K562 (cell line): ENCODE results near the gene IMMP2L.

Experiments
- EZH2 ChIP-seq: IDR thresholded peaks from 2 replicates; pipeline ENCODE4 v1.6.1; 2012; ENCODE audit warnings: low read depth, mild to moderate bottlenecking, inconsistent platforms, low read length, borderline replicate concordance
- KDM5B ChIP-seq: fragments of 200-600 bp; sonication (generic); IDR thresholded peaks from 2 replicates; pipeline ENCODE4 v1.6.1; 2012; ENCODE audit warnings: low read depth, mild to moderate bottlenecking, moderate library complexity, low read length, control low read depth, inconsistent platforms; ENCODE audit not compliant: insufficient replicate concordance
- POLR2AphosphoS5 ChIP-seq: IDR thresholded peaks from 2 replicates; pipeline ENCODE4 v1.6.1; 2011; ENCODE audit warnings: mild to moderate bottlenecking, low read depth, low read length, moderate library complexity; ENCODE audit not compliant: control insufficient read depth, insufficient read depth
- RFX5 ChIP-seq: IDR thresholded peaks from 2 replicates; pipeline ENCODE4 v1.6.1; 2011; ENCODE audit warnings: low read depth, mild to moderate bottlenecking, improper control_type of control experiment, low read length
- ZBTB7A ChIP-seq: IDR thresholded peaks from 2 replicates; pipeline ENCODE4 v1.6.1; 2011; ENCODE audit warnings: low read depth, mild to moderate bottlenecking, low read length, moderate library complexity, borderline replicate concordance; ENCODE audit not compliant: control insufficient read depth
- TF ChIP-seq, protein P1 (sequence below), 2 experiments: fragments of 450-650 bp; IDR thresholded peaks; 2 replicates each; pipeline ENCODE4 v1.6.1; 2016; ENCODE audit warnings: mild to moderate bottlenecking in 2 of 2, borderline replicate concordance in 1 of 2, low read depth in 1 of 2, moderate library complexity in 1 of 2

DNA sequence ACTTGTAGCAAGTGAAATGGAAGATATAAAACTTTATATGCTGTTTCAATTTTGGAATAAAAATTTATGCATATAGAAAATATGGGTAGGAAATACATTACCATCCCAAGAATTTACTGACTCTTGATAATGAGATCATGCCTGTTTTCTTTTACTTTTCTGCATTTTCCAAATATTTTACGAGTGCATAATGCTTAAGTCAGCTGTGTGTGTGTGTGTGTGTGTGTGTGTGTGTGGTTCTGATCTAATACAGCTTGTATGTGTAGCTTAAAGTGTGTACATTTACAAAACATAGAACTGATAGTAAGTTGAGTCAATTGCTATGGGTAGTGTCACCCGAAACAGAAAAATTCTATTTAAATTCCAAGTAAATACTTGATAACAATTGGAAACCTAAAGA lies 787.2 kb downstream of the IMMP2L start:
- TF ChIP-seq, protein P1, sequence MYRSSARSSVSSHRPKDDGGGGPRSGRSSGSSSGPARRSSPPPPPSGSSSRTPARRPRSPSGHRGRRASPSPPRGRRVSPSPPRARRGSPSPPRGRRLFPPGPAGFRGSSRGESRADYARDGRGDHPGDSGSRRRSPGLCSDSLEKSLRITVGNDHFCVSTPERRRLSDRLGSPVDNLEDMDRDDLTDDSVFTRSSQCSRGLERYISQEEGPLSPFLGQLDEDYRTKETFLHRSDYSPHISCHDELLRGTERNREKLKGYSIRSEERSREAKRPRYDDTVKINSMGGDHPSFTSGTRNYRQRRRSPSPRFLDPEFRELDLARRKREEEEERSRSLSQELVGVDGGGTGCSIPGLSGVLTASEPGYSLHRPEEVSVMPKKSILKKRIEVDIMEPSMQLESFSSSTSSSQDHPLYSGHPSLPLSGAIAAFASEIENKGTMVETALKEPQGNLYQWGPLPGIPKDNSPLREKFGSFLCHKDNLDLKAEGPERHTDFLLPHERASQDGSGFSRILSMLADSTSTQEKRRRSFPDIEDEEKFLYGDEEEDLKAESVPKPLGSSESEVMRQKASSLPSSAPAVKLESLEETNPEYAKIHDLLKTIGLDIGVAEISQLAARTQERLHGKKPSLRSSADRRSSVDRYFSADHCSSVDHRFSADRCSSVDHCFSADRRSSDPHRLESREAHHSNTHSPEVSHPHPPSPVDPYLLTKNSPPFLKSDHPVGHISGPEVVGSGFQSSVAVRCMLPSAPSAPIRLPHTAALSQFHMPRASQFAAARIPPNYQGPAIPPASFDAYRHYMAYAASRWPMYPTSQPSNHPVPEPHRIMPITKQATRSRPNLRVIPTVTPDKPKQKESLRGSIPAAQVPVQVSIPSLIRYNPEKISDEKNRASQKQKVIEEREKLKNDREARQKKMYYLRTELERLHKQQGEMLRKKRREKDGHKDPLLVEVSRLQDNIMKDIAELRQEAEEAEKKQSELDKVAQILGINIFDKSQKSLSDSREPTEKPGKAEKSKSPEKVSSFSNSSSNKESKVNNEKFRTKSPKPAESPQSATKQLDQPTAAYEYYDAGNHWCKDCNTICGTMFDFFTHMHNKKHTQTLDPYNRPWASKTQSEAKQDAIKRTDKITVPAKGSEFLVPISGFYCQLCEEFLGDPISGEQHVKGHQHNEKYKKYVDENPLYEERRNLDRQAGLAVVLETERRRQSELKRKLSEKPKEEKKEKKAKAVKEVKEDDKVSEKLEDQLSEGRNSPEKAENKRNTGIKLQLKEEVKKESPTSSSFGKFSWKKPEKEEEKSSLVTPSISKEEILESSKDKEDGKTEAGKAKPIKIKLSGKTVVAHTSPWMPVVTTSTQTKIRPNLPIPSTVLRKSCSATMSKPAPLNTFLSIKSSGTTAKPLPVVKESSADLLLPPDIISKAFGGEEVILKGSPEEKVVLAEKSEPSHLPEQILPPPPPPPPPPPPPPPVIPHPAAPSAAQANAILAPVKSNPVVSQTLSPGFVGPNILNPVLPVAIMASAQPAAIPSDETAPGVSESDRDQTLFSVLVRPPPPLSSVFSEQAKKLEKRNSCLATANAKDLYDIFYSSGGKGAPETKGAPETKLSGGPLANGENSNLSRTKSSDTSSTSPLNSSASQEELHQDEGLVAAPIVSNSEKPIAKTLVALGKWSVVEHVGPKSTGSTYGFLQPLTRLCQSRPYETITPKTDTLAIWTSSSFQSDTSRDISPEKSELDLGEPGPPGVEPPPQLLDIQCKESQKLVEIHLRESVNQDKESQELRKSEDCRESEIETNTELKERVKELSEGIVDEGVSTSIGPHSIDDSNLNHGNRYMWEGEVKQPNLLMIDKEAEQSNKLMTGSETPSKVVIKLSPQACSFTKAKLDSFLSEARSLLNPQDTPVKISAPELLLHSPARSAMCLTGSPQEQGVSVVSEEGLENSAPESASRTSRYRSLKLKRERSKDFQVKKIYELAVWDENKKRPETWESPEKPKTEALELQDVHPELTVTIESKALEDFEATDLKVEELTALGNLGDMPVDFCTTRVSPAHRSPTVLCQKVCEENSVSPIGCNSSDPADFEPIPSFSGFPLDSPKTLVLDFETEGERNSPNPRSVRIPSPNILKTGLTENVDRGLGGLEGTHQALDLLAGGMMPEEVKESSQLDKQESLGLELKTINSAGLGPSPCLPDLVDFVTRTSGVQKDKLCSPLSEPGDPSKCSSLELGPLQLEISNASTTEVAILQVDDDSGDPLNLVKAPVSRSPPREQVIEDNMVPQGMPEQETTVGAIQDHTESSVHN (IDR thresholded peaks at IDR 0.05; ENCODE audit: borderline replicate concordance in 1 of 2, low read depth in 1 of 2) = no peak
- no peak for TF ChIP-seq ZBTB7A
- TF ChIP-seq POLR2AphosphoS5 = no peak
- no peak for TF ChIP-seq RFX5
- no peak for TF ChIP-seq KDM5B
- TF ChIP-seq EZH2 = no peak
